ENCODE data around the gene DBF4B.
A peak's percentile ranks its signal among the peaks of the same experiment; 100 is the strongest.

The DBF4B gene

DNA sequence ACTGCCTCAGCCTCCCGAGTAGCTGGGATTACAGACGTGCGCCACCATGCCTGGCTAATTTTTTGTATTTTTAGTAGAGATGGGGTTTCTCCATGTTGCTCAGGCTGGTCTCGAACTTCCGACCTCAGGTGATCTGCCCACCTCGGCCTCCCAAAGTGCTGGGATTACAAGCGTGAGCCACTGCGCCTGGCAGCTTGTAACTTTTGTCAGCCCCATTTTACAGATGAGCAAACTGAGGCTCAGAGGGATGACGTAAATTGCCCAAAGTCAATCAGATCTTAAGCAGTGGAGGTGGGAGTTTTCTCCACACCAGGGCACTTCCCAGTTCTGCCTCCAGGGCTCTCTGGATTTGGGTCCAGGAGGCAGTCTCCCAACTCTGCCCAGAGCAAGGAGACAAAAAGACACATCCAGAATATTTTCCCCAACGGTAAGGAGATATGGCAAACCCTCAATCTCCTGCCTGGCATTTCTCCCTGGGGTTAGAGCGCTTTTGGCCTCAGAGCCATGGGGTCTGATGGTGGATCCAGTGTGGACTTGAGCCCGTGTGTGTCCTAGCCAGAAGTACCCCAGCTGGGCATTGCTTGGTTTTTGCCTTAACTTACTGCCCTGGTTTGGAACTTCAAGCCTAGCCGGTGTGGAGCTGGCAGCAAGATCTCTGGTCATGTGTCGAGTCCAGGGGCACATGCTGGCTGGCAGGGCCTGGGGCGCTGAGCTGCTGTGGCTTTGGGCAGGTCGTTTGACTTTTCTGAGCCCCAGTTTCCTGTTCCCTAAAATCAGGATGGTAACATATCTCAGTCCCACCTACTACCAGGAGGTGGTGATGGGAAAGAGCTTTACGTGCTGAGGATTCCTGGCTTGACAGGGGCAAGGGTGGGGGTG, 53.7 kb downstream of the DBF4B start:
- no peak for DNase-seq

DNA sequence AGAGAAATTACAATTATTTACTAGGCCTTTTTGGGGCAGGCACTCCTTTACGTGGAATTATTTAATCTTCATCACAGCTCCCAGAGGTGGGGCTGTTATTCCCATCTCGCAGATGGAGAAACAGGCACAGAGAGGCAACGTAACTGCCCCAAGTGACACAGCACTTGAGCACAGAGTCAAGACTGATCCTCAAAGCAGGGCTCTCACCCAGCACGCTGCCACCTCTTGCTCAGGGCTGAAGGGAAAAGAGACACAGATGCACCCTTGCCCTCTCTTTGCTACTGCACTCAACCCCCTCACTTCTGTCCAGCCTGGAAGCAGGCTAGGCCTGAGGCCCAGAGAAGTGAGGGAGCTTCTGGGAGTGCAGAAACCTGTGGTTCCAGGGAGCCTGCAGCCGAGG, 54.7 kb downstream of the DBF4B start:
- DNase-seq = no peak

DNA sequence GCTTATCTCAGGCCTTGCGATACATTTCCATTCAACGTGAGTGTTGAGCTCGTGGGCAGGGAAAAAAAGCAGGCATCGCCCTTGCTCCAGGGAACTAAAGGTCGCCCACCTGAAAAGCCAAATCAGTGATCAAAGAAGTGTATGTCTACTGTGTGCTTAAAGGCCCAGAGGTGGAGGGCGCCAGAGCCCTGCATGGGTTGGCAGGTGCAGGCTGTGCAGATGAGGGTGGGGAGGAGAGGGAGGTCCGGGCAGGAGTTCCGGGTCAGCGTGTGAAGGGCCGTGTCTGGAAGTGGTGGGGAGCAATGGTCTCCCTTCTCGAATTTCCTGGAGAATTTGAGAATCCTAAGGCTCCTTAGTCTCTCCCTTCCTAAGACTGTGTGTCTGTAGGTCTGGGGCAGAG, 57.5 kb downstream of the DBF4B start:
- DNase-seq = no peak

DNA sequence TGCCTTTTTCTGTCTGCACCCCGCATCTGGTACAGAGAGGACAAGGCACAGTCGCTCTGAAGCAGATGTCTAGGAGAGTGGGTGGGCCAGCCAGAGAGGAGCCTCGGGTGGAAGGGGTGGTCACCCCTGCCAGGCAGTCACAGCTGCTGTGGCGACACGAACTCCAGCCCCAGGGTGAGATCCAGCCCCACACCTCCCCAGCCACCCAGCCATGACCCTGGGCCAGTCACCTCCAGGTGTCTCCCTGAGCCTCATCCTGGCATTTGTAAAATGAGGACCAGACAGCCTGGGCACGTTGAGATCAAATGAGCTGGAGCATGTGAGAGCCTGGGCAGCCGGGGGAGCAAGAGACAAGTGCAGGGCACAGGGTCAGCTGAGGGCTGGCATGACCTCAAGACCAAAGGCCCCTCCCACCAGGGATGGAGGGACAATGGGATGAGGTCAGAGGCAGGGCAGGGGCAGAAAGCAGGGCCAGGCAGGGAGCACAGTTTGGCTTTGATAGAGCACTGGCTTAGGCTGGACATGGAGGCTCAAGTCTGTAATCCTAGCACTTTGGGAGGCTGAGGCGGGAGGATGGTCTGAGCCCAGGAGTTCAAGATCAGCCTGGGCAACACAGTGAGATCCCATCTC, 58.1 kb downstream of the DBF4B start:
- no peak for DNase-seq

DNA sequence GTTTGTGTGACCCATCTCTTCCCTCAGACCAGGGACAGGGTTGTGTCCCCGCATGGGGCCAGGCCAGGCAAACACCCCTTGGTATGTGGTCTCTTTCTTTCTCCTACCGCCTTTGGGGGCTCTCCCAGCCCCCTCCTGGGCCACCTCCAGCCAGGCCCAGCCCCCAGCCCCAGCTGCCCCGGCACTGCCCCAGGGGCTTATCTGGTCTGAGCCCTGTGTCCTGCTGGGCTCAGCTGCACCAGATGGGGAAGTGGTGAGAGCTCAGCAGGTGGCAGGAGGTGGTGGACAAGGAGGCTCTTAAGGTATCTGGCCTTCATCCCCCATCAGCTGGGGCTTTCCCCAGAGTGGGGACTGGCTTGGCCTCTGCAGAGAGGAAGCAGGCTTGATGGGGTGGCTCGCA, 59.0 kb downstream of the DBF4B start:
- peak; percentile 33 for DNase-seq

DNA sequence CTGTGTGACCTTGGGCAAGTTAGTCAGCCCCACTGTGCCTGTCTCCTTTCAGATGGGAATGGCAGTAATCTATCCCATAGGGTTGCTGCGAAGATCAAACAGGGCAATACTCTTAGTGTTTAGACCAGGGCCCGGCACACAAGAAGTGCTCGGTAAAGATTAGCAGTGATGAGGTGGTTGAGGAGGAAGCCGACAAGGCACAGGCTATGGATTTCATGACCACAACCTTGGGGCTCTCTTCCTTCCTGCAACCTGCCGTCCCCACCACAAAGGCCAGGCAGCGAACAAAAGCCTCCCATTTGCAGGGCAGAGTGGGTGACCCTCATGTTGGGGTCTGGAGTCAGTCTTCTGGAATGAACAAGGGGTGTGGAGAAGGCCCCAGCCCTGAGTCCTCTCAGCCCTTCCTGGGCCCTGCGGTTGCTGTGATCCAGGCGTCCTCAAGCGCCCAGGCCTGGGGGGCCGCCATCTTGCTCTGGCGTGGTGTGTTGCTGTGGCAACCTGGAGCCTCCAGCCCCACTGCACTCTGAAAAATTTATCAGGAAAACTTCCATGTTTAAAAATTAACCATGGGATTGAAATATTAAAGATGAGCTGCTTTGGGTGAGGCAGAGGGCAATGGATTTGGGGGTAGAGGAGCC, 60.2 kb downstream of the DBF4B start:
- no peak for DNase-seq

DNA sequence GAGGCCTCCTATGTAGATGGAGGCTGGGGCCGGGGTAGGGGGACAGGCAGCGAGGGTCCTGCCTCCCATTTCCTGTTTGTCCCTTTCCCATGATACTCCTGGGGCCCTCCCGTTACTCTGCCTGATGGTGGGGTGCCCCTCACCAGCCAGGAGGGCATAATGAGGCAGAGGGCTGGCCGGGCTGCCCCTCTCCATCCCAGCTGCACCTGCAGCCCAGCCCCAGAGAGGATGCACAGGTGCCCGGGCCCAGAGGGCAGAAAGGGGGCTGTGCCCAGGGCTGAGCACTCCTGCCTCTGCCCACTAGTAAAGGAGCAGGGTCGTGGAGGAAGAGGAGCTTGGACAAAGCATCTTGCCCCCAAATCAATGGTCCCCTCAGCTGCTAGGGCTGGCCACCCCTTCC, 60.8 kb downstream of the DBF4B start:
- no peak for DNase-seq

DNA sequence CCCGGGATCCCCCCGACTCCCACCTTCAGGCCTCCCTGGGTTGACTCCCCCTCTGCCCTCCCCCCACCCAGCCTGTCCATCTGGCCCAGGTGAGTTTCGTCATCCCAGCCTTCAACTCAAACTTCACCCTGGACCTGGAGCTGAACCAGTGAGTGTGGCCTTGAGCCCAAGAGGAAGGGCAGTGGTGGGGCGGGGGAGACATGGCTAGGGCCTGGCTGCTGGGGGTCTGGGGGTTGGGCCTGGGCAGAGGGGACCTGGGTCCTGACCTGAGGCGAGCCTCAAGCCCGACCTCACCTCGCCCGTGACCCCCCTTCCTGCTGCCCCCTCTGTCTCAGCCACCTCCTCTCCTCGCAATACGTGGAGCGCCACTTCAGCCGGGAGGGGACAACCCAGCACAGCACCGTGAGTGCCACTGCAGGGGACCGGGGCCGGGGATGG, 61.2 kb downstream of the DBF4B start:
- DNase-seq = no peak

DNA sequence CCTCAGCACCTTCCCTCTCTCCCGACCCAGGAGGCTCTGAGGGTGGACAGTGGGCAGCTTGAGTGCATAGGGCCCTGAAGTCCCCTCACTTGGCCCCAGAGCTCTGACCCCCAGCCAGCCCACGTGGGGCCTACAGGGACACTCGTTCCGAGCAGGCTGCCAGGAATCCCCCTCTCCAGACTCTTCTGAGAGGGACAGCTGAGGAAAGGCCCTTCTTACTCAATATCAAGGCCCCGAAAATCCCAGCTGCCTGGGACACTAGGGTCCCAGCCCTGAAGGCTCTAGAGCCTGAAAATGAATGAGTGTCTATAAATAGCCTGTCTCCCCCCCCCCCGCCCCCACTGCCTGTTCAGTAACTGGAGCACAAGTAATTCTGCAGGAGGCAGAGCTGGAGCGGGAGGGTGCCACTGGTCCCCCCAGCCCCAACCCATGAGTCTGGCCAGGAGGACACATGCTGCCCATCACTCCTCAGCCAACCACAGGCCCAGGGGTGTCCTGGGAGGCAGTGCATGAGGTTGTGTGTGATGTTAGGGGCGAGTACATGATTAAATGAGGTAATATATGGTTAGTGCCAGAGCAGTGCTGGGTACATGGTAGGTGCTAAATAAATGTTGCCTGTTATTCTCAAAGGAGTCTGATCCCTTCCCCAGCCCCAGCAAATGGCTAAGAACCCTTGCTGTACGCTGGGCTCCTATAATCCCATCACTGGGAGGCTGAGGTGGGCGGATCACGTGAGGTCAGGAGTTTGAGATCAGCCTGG, 61.9 kb downstream of the DBF4B start:
- no peak for DNase-seq

DNA sequence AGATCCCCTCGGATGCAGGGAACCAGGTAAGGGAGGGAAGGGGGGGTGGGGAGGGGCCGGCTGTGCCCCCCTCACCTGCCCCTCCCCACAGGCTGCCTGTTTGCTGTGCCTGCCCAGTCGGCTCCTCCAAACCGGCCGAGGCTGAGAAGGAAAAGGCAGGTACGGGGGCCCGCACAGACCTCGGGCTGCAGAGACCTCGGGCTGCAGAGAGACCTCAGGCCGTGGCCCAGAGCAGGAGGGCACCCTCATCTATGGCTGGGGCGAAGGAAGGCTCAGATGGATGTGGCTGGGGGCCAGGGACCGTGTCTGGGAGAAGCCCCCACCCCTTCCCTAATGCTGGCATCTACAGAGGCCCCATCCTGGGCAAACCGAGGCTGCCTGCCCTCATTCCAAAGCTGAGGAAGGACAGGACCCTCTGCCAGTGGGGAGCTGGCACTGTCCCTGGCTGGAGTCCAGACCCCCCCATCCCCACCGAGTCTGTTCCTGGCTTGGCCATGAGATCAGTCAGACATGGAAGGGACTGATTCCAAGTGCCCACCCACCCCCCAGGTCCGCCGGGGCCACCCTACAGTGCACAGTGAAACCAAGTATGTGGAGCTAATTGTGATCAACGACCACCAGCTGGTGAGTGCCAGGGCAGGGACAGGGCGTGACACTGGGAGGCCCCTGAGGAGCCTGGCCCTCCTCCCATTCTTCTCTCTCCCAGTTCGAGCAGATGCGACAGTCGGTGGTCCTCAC, 64.0 kb downstream of the DBF4B start:
- no peak for DNase-seq

DNA sequence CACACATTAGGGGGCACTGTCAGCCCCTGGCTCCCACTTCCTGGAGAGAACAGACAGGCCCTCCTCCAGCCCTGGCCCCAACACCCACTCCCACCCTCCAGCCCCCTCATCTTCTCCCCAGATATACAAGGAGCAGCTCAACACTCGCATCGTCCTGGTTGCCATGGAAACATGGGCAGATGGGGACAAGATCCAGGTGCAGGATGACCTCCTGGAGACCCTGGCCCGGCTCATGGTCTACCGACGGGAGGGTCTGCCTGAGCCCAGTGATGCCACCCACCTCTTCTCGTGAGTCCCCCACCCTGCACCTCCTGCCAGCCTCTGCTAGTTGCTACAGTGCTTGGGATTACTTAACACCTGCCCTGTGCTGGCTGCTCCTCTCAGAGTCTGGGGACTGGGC, 64.7 kb downstream of the DBF4B start:
- DNase-seq = no peak

DNA sequence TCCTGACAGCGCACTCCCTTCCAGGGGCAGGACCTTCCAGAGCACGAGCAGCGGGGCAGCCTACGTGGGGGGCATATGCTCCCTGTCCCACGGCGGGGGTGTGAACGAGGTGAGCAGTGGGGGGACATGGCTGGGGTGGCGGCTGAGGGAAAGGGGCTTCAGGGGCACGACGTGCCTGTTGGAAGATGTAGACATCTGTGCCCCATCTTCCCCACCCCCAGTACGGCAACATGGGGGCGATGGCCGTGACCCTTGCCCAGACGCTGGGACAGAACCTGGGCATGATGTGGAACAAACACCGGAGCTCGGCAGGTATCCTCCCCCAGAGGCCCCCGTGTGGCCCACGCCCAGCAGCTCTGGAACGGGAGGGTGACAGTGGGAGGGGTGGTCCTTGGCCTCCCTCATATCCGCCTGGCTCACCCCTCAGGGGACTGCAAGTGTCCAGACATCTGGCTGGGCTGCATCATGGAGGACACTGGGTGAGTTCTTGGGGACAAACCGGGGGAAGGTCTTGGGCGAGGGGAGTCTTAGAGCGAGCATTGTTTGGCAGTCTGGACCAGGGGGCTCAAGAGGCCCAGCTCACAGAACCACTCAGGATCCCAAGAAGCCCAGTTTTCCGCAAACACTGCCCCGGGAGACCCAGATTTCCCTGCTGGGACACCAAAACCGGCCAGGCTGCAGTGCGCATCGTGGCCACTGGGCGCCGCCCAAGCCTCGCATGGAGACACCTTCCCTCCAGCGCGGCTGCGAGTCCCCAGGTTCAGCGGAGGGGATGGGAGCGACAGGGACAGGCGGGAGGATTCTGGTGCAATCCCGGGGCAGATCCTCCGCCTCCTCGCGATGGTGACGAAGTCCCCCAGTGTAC, 66.0 kb downstream of the DBF4B start:
- peak; percentile 89 for DNase-seq

DNA sequence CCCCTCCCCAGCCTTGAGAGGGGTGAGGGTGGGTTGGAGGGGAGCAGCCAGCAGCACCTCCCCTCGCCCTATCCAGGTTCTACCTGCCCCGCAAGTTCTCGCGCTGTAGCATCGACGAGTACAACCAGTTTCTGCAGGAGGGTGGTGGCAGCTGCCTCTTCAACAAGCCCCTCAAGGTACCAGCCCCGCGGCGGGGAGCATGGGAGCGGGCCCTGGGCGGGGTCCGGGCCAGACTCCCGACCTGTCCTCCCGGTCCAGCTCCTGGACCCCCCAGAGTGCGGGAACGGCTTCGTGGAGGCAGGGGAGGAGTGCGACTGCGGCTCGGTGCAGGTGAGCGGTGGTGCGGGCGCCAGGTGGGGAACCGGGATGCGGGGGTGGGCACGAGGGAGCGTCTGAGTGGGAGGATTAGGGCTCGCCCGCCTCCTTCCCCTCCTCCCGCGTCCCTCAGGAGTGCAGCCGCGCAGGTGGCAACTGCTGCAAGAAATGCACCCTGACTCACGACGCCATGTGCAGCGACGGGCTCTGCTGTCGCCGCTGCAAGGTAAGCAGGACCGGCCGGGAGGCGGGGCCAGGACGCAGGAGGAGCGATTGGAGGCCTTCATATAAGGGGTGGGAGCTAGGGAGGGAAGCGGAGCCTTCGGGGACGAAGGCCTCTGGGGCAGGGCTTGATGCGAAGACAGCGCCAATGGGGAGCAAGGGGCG, 66.8 kb downstream of the DBF4B start:
- peak; percentile 99 for DNase-seq

DNA sequence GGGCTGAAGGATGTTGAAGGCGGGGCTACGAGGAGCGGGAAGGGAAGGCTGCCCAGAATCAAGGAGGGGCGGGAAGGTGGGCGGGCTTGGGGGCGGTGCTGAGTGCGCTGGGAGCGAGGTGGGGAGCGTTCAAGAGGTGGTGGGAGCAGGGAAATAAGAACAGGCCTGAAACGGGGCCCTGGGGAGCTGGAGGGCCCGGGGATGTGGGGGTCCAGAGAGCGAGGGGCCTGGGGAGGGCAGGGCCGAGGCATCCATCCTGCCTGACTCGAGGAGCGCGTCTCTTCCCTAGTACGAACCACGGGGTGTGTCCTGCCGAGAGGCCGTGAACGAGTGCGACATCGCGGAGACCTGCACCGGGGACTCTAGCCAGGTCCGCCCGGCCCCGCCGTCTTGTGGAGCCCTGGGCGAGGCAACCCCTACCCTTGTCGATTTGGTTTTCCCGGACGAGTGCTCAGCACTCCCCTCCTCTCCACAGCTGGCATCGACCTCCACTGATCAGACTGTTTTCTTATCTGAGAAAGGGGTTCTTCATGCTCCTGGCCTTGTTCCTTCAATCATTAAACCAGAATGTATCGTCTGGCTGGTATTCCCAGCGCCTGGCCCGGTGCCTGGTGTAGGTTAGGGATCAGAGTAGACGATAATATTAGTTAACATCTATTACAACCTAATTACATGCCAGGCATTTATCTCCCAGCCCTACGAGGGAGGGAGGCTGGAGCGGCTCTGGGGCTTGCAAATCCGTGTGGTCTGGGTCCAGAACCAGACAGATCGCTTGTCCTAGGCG, 67.6 kb downstream of the DBF4B start:
- DNase-seq = no peak

DNA sequence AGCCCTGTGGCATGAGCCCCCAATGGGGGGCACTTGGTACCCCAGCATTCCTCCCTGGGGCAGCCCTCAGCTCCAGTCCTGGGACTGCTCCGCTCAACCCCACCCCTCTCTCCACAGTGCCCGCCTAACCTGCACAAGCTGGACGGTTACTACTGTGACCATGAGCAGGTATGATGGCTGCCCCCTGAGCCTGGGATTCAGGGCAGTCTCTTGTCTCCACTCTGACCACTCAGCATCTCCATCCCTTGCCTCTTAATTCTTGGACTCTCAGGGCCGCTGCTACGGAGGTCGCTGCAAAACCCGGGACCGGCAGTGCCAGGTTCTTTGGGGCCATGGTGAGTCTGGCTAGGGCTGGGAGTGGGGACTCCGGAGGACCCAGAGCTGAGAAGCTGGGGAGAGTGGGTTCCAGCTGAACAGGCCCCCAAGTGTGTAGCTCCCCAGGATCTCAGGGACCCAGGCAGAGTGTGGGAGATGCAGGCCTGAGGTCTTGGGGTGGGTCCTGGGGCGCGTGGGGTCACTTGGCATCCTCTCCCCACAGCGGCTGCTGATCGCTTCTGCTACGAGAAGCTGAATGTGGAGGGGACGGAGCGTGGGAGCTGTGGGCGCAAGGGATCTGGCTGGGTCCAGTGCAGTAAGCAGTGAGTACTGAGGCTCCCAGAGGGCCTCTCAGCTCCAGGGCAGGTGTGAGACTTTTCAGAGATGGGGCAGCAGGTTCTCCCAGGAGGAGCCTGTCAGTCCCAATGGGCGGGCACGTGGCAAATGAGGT, 68.3 kb downstream of the DBF4B start:
- no peak for DNase-seq

DNA sequence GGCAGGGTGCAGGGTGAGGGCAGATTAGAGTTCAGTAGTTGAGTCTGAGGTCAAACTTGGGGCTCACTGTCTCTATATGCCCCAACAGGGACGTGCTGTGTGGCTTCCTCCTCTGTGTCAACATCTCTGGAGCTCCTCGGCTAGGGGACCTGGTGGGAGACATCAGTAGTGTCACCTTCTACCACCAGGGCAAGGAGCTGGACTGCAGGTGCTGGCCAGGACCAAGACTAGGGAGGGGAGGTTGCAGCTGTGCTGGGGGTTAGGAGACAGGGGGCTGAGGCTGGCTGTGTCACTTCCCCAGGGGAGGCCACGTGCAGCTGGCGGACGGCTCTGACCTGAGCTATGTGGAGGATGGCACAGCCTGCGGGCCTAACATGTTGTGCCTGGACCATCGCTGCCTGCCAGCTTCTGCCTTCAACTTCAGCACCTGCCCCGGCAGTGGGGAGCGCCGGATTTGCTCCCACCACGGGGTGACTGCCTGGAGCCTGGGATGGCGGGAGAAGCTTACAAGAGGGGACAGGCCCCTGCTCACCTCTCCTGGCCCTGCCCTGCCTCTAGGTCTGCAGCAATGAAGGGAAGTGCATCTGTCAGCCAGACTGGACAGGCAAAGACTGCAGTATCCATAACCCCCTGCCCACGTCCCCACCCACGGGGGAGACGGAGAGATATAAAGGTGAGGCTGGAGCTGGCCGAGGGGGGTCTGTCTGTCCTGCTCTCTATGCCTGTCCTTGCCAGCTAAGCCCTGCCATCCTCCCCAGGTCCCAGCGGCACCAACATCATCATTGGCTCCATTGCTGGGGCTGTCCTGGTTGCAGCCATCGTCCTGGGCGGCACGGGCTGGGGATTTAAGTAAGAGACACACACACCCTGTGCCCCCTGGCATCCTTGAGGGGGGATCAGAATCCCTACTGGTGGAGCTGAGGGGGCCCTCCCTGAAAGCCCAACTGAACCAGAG, 69.2 kb downstream of the DBF4B start:
- DNase-seq = no peak

DNA sequence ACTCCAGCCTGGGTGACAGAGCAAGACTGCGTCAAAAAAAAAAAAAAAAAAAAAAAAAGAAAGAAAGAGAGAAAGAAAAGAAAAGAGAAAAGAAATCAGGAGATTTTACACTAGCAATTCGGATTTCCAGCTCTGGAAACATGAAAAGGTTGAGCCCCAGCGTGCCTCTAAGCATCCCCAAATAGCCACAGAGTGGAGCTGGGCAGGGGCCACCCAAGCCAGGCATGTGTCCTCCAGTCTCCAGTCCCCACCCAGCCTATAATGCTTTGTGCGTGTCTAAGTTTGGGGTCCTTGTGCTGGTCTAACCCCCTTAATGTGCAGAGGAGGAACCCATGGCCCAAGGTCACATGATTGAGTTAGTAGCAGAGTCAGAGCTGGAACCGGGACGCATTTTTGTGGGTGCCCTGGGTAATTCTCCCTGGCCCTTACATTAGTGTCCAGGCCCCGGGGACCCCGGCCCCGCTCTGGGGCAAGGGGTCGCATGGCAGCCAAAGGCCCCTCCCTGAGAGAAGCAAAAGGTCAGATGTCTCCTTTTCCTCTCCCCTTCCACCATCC, 70.3 kb downstream of the DBF4B start:
- no peak for DNase-seq

Measured in OCI-M1 (cell line).